Measurements from ENCODE around the gene CTBP2. TPM values are rescaled to one million over a fixed set of nuclear protein-coding genes. Genes with fewer than 3 reads are reported as not detected.

CTBP2 gene
- total RNA-seq, 1 donor from 2014 or later: 46.7 TPM

DNA sequence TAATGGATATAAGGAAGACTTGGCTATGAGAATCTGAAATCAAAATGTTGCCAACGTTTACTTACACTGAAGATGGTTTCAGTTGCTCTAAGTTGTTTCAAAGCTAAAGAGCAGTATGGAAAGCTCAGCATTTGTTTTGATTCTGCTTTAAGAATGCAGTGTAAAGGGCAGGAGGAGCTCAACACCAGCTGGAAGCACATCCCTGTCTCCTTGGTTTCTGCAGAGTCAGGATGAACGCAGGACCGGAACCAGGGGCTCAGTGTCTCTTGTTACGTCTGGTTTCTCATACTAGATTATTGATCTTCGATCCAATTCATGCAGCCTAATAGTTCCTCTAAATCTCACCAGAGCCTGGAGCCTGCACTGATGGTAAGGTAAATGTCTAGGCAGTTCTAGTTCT, 194.4 kb downstream of the CTBP2 start:
- ATAC-seq: no peak

GRCh38 chr10:124963866-124964720, 196.3 kb downstream of the CTBP2 start:
- no peak for ATAC-seq

DNA sequence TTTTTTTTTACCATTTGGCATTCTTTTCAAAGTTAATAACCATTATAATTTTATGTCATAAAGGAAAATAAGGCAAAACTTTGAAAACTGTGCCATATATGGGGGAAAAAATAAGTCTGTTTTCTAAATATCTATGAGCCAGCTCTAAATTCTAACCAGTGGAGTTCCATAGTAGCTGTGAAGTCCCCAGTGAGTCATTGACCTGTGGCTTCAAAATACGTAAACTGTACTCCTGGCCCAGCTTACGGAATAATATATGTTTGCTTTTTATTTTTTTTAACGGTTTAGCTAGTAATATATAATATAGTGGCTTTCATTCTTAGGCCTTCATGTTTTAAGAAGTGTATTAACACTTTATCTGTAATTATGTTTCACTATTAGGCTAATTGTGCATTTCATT, 197.9 kb downstream of the CTBP2 start:
- ATAC-seq: no peak

GRCh38 chr10:124961248-124961570, 199.2 kb downstream of the CTBP2 start:
- no peak for ATAC-seq

DNA sequence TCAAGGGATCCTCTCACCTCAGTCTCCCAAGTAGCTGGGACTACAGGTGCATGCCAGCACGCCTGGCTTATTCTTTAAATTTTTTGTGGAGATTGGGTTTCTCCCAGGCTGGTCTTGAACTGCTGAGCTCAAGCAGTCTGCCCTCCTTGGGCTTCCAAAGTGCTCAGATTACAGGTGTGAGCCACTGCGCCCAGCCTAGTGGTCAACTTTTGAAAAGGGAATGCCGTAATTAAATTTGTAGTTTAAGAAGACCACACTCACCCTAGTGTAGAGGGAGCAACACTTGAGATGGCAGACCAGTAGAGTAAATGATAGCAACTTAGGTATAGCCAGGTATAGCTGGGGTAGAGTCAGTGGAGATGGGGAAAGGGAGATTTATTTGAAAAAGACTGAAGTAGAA, 200.8 kb downstream of the CTBP2 start:
- ATAC-seq: no peak

- ATAC-seq: no peak
Observed at GRCh38 chr10:124957404-124957947, 202.9 kb downstream of the CTBP2 start.

DNA sequence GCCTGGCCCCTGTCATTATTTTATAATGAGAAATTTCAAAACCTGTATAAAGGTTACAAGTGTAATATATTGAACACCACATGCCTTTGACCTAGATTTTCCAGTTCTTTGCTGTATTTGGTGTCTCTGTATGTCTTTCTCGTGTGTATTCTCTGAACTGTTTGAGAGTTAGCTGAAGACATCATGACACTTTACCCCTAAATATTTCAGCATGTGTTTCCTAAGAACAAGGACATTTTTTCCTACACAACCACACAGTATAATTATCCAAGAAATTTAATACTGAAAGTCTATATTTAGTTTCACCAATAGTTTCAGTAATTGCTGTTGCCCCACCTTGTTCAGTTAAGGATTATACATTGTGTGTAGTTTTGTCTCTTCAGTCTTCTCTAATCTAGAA, 203.6 kb downstream of the CTBP2 start:
- ATAC-seq: no peak

DNA sequence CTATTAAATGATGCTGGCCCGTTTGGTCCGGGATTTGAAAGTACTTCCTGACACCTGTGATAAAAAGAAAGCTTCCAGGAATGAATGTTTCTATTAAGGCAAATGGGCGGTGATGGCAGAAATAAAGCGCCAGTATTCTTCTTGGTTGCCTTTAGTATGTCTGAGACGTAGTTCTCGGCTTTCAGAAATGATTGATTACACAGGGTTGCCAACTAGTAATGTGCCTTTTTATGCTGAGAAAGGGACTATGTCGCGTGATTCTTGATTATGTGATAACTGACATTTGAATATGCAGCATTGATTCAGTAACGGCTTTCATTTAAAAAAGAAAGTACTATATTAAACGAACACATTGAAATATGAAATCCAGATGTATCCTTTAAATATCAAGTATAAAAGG, 204.5 kb downstream of the CTBP2 start:
- no peak for ATAC-seq

DNA sequence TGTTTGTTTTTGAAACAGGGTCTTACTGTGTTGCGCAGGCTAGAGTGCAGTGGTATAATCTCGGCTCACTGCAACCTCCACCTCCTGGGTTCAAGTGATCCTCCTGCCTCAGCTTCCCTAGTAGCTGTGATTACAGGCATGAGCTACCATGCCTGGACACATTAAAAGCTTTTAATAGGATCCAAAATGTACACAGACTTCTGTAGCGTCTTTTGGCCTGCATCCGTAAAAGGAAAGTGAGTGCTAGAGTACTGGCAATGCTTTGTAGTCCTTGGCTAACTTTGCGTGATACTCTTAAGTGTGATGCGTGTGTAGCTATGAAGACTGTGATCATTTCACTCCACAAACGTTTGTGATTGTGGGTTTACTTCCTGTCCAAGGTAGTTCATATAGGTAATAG, 205.1 kb downstream of the CTBP2 start:
- no peak for ATAC-seq

GRCh38 chr10:124953421-124953820, 206.9 kb downstream of the CTBP2 start:
- no peak for ATAC-seq

GRCh38 chr10:124952123-124952522, 208.2 kb downstream of the CTBP2 start:
- ATAC-seq: no peak

DNA sequence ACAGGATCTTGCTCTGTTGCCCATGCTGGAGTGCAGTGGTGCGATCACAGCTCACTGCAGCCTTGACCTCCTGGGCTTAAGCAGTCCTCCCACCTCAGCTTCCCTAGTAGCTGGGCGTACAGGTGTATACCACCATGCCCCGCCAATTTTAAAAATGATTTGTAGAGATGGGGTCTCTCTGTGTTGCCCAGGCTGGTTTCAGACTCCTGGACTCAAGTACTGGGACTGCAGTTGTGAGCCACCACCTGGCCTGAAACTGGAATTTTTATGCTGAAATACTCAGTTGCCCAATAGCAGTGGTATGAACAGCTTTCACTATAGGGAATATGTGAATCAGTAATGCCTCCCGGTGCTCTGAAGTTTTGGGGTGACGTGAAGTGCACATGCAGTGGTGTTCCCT, 210.8 kb downstream of the CTBP2 start:
- no peak for ATAC-seq

DNA sequence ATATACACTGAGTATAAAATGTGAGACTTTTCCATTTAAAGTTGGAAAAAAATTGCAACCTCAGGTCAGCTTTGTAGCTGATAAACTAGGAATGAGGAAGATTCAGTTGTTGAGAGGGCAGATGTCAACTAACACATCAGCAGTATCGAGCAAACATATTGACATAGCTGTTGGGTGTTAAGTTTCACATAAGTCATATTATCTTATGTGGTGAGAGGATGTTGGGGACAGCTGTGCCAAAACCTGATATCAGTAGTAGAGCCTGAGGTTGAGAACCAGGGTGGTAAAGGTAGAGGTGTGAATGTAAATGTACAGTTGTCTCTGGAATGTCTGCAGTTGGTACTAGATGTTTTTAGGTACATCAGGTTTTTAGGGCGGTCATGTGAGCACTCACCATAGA, 213.4 kb downstream of the CTBP2 start:
- no peak for ATAC-seq

DNA sequence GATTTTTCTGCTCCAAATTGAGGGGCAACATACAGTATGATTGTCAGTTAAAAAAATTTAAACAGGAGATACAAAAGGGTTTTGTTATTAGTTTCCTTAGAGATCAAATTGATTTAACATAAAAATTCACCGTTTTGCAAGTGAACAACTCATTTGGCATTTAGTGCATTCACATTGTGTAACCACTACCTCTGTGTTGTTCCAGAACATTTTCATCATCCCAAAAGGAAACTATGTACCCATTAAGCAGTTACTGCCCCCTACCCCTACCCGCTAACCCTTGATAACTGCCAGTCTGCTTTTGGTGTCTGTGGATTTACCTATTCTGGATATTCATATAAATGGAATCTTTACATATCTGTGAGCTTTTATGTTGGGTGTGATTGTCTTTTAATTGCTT, 215.4 kb downstream of the CTBP2 start:
- no peak for ATAC-seq

- ATAC-seq: no peak
Observed at GRCh38 chr10:124943301-124944092, 216.9 kb downstream of the CTBP2 start.

DNA sequence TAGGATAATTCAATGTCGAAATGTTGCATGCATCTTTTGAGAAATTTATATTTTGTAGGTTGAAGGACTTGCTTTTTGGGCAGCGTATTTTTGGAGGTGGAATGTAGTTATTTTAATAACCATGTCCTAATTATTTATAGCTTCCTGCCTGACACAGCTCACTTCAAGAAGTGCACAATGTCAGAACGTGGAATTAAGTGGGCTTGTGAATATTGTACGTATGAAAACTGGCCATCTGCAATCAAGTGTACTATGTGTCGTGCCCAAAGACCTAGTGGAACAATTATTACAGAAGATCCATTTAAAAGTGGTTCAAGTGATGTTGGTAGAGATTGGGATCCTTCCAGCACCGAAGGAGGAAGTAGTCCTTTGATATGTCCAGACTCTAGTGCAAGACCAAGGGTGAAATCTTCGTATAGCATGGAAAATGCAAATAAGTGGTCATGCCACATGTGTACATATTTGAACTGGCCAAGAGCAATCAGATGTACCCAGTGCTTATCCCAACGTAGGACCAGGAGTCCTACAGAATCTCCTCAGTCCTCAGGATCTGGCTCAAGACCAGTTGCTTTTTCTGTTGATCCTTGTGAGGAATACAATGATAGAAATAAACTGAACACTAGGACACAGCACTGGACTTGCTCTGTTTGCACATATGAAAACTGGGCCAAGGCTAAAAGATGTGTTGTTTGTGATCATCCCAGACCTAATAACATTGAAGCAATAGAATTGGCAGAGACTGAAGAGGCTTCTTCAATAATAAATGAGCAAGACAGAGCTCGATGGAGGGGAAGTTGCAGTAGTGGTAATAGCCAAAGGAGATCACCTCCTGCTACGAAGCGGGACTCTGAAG, 217.8 kb downstream of the CTBP2 start:
- ATAC-seq: no peak

GRCh38 chr10:124941823-124942222, 218.5 kb downstream of the CTBP2 start, which contains the start of gene ZRANB1:
Gene ZRANB1, plus strand, starts transcription at chr10:124942123. Its CDS starts 371 bp downstream, at chr10:124942494.
- no peak for ATAC-seq

DNA sequence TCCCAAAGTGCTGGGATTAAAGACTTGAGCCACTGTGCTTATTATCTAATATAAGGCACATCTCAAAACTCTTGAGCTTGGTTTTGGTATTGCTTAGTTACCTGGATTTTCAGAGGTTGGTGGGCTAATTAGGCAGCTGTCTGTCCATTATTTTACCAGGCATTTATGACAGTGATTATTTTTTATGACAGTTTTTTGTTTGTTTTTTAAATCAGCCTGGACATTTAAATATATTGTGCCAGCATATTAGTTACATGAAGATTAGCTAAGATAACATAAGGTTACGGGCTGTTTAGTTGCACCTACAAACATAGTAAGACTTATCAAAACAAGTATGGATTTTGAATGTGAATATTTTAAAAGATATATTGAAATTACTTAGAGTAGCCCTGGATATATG, 221.1 kb downstream of the CTBP2 start:
- ATAC-seq: no peak

GRCh38 chr10:124936813-124937212, 223.6 kb downstream of the CTBP2 start:
- no peak for ATAC-seq

DNA sequence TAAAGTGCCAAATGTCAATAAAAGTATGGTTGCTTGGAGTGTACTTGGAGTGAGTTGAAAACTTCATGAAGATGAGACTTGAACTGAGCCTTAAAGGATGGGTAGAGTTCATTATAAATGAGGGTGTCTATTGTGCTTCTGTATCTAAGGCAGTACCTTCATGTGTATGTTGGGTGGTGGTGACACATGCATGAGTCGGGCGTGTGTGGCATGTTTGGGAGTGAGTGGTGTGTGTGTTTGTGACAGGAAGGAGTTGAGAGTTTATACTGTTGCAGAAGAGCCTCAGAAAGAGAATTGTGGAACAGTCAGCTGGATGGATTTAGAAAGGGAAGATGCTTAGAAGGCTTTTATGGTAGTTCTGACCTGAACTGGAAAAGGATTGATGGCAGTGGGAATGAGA, 224.4 kb downstream of the CTBP2 start:
- peak; percentile 69 for ATAC-seq
